COLO668 (cell line): ENCODE results near the gene ARNT2.
A peak's percentile ranks its signal among the peaks of the same experiment; 100 is the strongest.

ENCODE experiments used
- DNase-seq: peaks from one replicate; lab custom pipeline; 2025; ENCODE audit not compliant: unreplicated experiment; lab: John Stamatoyannopoulos, UW

Gene ARNT2

DNA sequence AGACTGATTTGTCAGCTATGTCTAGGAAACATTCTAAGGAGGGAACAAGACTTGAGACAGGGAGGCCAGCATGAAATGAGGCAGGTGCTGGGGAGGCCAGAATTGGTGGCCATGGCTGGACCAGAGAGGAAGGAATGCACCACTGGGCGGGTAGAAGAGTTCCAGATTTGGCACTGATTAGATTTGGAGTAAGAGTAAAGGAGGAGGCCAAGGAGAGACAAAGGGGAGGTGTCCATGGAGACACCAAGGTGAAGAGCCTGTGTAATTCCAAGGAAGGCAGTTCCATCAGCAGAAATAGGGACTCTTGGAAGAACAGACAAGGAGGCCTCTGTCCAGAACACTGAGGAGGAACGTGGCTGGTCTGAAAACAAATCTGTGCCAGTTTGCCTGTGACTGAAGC, 1.8 kb downstream of the ARNT2 start:
- no peak for DNase-seq

DNA sequence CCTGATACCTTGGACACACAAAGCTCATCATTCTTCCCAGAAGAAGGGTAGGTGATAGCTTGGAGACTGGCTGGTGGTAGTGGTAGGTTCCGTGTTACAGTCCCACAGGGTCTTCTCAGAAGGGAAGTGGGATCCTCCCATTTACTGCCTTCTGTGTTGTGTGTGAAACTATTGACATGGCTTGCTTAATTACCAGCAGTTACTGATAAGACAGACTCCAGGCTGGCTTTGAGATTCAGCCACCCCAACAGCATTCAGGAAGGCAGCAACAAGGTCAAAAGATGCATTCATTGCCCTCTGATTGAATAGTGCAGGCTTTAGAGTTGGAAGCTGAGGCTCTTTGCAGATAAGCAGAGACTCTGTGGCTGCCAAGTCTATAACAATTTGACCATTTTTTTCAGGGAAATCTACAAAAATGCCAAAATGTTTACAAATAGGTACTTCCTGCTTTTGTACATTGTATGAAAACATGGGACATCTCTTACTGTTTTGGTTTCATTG, 7.7 kb downstream of the ARNT2 start:
- DNase-seq: no peak

DNA sequence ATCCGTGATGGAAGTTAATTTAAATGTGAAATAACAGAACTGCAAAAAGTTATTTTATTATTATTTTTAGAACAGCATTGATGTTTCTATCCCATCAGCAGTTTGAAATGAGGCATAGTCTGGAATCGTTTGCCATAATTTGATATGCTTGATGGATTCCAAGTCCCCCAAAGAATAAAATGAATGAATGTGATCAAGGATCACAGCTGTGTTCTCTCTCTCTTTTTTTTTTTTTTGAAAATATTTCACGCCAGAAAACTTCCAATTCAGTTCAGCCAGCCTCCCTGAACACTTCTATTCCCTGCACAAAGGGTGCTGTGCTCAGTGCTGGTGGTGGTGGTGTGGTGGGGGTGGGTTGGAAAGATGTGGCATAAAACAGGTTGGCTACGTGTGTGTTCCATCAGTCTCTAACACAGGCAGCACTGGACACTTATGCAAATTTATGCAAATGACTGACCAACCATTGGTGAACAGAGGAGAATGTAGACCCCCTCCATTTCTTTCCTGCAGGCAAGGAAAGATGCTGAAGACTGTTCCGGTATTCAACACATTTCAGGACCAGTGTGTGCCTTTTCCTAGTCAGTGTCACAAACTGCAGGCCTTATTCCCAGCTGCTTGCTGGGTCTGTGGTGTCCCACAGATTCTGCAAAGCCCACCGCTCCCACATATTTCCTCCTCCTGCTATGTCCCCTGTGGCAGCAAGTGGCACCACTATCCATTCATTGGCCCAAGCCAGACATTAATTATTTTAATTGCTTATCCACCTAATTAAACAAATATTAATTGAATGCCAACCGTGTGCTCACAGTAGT, 10.6 kb downstream of the ARNT2 start:
- no peak for DNase-seq

DNA sequence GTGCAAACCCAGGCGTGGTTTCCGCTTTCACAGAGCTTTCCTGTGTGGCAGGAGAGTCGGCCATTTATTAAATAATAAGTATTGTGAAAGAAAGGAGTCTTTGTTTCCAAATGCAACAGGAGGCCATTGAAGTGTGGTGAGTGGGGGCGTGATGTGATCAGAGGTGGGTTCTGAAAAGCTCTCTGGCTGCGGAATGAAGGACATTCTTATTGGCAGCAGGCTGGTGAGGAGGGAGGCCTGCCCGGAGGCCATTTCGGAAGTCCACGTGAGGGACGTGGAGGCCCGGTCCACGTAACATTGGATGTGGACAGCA, 11.1 kb downstream of the ARNT2 start:
- DNase-seq: no peak

DNA sequence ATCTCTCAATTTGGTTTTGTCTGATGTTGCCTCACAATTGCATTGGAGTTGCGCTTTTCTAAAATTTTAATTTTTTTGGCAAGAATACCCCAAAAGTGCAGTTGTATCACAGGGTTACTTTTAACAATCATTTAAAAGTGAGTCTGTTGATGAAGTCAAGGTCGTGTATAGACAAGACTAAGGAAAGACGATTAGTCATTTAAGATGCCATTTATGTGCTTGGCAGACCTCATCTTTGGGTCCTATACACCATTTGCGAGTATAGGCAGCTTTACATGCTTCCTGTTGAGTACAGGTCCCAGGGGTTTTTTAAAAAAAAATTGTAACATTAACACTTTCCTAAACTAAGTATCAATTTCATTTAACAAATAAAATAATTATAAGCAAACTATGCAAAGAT, 12.5 kb downstream of the ARNT2 start:
- no peak for DNase-seq

DNA sequence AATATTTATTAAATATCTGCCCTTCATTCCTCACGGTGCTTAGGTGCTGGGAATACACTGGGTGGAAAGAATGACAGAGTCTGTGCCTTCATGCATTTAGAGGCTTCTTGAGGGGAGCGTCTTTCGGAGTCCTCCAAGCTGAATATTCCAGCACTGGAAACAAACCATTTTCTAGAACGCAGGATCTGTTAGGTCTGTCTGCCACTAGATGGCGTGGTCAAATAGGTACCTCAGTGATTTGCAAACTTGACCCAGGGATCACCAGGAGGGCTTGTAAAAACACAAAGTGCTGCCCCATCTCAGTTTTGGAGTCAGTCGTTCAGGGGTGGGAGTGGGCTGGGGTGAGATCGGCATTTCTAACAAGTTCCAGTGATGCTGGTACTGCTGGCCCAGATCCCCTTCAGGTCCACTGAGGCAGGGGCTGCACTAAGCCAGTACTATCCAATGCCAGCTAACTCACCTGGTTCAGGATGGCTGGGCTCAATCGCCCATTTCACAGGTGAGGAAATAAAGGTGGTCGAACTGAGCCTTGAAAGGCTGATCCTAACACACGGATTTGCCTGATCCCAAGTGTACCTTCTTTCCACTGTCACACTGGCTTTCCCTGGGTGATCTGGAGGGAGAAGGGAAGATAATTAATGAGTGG, 14.8 kb downstream of the ARNT2 start:
- peak; percentile 23 for DNase-seq

DNA sequence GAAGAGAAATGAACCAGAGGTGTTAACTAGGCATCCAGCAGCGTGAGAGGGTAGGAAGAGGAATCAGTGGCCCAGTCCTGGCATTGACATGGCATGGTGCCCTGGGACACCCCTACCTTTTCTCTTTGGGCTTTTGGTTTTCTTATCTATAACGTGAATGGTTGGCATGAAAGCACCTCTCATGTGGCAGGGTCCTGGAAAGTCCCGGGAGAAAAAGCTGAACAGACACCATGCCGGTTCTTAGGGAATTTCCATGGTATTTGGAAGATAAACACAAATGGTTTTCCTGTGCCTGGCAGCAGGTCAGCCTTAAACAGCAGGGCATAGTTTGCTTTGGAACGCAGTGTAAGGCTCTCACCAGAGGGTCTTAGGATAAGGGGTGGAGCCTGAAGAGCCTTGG, 15.4 kb downstream of the ARNT2 start:
- DNase-seq: no peak

DNA sequence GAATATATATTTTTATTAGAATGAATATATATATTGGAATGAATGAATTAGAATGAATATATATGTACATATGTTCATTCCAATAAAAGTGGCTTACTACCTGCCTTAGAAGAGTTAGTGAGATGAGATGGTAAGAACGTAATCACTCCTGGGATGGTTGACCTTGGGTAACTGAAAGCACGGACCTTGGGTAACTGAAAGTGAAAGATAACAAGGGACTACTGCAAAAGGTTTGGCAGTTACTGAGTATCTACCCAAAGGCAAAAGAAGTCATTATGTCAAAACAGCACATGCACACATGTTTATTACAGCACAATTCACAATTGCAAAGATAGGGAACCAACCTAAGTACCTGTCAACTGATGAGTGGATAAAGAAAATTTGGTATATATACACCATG, 16.5 kb downstream of the ARNT2 start:
- no peak for DNase-seq

DNA sequence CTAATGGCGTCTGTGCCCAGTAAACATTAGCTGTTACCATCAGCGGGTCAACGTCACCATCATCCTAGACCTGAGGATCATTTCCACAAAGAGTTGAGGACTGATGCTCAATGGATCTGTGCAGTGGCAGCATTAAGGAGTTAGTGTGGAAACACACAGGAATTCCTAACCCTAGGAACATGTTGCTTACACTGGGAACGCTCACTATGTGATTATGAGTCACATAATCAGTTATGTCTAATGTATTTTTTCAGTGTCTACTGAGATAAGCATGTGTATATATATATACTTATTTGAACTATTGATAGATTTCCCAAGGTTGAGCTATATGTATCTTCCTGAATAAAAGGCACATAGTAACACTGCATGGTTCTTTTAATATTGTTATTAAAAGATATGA, 19.0 kb downstream of the ARNT2 start:
- no peak for DNase-seq

DNA sequence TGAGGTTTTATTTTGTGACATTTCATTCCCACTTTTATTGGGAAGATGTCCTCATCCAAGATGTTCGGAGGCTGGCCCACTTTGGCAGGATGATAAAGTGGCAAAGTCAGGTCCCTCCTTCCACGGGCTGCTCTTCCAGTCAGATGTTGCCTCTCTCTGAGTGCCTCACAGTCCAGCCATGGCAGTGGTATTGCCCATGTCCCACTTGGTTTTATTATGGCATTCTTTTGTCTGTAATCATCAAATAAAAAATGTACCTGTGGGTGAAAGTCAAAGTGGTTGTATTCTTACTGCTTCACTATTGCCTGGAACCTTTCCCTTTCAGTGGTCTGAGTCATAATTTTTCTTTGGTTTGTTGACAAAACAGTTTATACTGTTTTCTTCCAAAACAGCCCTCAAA, 20.2 kb downstream of the ARNT2 start:
- no peak for DNase-seq

DNA sequence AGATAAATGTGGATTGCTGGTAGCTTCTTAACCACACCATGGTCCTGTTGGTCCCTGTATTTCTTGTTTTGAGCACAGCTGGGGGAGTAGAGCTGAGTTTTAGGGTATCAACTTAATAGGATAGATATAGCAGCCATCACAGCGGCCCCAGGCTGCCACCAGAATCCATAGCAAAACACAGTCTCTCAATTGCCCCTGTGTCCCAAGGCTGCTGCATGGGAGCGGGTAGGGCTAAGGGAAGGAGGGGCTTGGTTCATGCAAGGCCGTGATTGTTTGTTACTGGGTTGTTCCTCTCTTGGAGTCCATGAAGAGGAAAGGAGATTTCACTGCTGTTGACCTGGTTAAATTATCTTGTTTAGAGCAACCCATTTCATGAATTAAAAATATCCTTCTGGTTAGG, 22.1 kb downstream of the ARNT2 start:
- no peak for DNase-seq

DNA sequence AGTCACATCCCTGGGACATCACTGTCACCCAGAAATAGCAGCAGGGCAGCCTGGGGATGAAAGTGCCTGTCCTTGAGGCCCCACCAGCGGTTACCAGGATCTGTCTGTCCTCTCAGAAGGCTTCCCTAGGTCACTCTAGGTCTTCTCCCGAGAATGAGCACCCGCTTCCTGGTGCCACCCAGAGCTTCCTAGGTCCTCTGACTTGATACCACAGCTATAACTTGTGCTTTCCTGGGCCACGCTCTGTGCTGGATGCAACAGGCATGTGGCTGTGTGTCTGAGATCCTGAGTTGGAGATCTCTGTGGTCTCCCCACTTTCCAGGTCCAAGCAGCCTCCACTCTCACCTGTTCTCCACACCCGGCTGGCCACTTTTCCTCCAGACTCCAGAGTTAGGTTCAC, 25.8 kb downstream of the ARNT2 start:
- DNase-seq: no peak

DNA sequence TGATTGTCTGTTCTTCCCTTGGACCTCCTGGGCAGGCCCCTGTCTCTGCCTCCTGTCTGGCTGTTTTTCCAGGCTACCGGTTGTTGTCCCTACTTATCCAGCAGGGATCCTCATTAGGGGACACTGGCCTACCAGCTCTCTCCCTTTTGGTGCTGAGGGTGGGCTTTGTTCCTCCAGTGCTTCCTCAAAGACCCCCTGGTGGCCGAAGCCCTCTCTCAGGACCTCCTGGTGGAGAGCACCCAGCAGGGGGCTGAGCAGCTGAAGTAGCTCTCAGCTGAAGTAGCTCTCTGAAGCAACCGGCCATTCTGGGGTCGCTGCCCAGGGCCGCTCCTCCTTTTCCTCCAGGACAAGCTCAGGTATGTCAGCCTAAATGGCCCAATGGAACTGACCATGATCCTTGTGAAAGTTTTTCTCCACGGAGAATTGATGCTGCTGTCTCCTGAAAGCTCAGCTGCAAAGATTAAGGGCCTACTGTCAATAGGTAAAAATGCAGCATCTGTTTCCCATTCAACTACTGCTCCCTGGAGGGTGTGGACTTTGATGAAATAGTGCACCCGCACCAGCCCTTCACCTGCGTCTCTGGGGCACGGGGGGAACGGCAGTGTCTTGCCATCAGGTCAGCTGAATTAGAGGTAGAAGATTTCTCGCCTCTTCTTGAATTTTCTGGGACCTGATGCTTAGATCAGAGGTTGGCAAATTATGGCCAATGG, 27.6 kb downstream of the ARNT2 start:
- DNase-seq: no peak

DNA sequence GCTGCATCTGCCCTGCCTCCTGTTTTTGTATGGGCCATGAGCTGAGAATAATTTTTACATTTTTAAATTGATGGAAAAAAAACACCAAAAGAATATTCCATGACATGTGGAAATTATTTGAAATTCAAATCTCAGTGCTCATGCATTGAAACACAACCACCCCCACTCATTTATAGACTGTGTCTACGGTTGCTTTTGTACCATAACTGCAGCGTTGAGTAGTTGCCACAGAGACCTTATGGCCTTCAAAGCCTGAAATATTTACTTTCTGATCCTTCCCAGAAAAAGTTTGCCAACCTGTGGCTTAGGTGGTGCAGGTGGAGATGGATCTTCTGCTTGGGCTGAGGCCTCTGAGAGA, 28.1 kb downstream of the ARNT2 start:
- no peak for DNase-seq

DNA sequence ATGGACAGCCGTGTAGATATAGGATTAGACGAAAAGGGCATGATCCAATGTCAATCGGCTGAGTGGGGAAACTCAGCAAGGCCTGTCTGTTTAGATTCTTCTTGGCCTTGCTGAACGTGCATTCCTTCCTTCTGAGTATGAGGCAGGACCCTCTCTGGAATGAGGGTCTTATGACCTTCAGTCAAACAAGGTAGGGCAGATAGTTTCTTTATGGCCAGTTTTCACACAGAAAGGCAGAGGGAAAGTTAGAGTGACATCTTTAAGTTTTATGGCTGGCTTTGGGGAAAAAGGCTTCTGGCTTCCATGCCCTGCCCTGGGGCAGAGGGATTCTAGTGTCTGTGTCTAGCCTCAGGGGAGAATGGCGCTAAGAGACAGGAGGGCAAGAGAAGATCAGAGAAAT, 29.7 kb downstream of the ARNT2 start:
- DNase-seq: no peak

DNA sequence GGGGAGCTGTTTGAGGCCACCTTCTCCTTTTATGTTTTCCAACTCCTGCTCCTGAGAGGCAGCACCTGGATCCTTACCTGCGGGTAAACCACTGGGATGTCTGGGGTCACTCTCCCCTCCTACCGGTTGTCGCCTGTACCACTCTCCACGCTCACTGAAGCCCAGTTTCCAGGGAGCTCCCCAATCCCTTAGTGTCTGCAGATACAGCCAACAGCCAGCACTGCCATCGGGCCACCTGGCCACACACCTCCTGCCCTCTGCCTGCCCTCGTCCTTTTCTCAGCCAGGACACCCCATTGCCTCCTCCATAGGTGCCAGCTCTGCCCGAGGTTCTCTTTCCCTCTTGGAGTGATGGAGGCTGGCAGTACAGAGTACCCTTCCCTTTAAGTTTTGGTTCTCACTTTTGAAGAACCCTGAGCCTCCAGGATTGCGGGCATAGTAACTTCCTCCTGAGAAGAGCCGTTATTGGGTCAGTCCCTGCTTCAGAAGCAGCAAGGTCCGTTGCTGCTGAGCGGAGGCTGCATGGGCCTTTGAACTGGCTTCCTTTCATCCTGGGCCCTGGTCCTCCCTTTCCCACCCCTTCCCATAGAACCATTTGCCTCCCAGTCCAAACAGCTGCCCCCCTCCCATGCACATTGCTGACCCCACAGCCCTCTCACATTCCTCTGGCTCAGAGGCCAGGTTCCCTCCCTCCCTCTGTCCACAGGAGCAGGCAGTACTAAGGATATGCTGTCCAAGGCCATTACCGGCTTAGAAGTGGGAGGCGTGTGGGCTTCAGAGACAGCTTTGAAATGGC, 30.9 kb downstream of the ARNT2 start:
- no peak for DNase-seq

DNA sequence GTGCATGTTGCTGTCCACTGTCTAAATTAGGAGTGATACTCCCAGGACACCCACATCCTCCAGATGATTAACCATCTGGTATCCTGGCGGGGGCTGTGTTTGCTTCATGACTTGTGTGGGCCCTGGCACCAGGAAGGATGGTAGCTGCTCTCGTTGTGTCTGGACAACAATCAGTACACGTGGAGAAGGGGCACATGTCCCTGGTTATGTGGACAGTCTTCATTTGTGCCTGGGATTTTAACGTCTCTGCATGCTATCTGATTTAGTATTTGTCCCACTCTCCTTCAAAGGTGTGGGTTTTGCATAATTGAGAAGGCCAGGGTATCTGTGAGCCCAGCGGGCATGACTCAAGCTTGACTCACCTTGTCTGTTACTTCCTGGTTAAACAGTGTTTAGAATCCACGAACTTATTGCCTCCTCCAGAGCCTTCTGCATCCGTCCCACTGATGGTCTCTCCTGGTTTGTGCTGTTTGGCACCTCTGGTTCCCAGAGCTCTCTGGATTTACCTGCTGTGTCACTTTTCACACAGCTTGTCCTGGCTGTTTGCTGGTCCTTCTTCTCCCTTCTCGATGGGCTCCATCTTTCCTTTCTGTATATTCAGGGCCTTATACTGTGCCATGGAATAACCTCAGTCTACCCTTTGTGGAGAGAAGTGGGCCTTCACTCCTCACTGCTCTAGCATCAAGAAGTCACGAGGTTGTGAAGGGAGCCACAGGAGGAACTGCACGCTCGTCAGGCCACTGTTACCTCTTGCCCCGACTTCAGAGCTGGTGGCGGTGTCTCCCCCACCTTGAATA, 32.5 kb downstream of the ARNT2 start:
- peak; percentile 32 for DNase-seq

DNA sequence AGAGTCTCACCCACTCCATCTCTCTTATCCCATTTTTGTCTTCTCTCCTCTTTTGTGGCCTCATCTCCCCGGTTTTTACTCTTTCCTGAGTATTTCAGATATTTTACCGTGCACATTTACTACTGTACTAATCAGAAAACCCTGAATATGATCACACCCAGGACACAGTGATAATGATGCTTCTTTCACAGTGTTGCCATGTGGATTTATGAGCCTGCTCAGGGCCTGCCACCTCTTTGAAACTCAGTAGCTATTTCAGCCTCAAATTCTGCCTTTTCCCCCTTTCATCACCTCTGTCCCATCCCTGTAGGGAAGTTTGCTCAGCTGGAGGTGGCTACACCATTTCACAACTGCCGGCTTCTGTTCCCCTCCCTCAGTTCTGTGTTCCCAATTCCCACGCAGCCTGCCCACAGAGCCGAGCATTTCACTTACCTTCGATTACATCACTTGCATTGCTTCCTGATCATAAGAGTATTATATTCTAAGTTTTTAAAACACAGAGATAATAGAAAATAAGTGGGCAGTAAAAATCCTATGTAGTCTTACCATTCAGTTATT, 33.2 kb downstream of the ARNT2 start:
- DNase-seq: peak; percentile 8

DNA sequence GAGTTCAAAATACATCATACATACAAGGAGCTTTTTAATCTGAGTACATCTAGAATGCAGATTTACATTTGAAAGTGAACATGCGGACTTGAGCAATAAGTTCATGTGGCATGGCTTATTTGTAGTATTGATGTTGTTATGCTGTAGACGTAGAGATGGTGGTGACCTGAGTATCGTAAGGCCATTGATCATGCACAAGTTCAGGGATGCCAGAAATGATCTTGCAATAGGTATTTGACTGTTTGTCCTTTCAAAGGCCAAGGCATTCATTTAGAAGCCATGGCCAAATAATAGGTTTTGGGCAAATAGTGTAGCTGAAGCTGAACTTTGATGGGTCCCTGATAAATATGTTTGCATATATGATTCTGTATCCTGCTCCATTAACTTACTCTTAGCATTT, 35.0 kb downstream of the ARNT2 start:
- DNase-seq: no peak

DNA sequence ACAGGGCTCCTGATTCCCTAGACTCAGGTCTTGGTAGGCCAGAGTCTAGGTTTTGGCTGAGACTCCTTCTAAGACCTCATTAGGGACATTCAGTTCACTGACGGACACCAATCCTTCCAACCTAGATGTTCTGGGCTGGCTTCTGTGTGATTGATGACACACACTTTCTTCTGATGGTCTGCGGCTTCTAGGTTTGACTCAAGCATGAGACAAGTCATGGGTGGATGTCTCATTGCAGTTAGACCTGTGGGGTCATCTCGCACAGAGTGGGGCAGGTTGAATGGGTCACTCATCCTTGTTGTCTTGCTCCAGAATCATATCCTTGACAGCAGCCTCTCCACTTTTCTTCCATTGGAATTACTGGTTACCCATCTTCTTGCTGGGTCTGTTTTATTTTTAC, 35.8 kb downstream of the ARNT2 start:
- DNase-seq: no peak
